ENCODE data around the gene ITGAE. TPM values are rescaled to one million over a fixed set of nuclear protein-coding genes. Genes with fewer than 3 reads are reported as not detected.

The ITGAE gene
- total and polyA plus RNA-seq, 10 of the 15 experiments (the other 5 are each of a cell fraction or from before 2014, with no cell fraction given) = 13.1 to 161 (median 34.8) TPM

DNA sequence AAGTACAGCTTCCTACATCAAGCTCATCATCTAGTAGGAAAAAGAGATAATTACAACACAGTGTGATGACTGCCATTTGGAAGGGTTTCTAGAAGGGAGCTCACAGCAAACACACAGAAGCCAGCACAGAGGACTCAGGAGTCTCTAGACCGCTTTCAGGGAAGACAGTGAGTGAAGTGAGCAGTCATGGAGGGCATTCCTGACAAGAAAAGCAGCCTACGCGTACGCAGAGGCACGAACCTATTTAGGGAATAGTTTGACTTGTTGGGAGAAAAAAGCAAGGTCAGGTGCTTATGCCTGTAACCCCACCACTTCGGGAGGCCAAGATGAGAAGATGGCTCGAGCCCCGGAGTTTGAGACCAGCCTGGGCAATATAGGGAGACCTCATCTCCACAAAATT is 85.7 kb downstream of the ITGAE start:
- H3K9ac ChIP-seq (ENCODE audit: control insufficient read depth, insufficient read depth, low read length) = no peak overlapping the region
- ChIA-PET RAD21 (ENCODE audit: unreplicated experiment) (interaction anchor here (1.2 to 1.5 kb wide), 2 partner anchors 8 to 23 kb away, joined by 3 to 5 read pairs; partner anchors contain the start of gene HASPIN), POLR2A (interaction anchor here (0.6 to 0.8 kb wide), 2 partner anchors 11 to 102 kb away, joined by 3 read pairs; no protein-coding TSS in a partner anchor), SMC1A (ENCODE audit: uncharacterized antibody, unreplicated experiment) (interaction anchor here (0.9 to 1.7 kb wide), 2 partner anchors 112 to 131 kb away, joined by 3 to 4 read pairs; partner anchors contain the start of gene NCBP3), CTCF (interaction anchor here (0.6 to 2.4 kb wide), 4 partner anchors 11 to 145 kb away, joined by 3 to 8 read pairs (median 4); no protein-coding TSS in a partner anchor)
- TF ChIP-seq, protein P1, sequence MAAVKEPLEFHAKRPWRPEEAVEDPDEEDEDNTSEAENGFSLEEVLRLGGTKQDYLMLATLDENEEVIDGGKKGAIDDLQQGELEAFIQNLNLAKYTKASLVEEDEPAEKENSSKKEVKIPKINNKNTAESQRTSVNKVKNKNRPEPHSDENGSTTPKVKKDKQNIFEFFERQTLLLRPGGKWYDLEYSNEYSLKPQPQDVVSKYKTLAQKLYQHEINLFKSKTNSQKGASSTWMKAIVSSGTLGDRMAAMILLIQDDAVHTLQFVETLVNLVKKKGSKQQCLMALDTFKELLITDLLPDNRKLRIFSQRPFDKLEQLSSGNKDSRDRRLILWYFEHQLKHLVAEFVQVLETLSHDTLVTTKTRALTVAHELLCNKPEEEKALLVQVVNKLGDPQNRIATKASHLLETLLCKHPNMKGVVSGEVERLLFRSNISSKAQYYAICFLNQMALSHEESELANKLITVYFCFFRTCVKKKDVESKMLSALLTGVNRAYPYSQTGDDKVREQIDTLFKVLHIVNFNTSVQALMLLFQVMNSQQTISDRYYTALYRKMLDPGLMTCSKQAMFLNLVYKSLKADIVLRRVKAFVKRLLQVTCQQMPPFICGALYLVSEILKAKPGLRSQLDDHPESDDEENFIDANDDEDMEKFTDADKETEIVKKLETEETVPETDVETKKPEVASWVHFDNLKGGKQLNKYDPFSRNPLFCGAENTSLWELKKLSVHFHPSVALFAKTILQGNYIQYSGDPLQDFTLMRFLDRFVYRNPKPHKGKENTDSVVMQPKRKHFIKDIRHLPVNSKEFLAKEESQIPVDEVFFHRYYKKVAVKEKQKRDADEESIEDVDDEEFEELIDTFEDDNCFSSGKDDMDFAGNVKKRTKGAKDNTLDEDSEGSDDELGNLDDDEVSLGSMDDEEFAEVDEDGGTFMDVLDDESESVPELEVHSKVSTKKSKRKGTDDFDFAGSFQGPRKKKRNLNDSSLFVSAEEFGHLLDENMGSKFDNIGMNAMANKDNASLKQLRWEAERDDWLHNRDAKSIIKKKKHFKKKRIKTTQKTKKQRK (IDR thresholded peaks at IDR 0.05; ENCODE audit: low read depth, low read length) = no peak
- TF ChIP-seq ZSCAN29 (IDR thresholded peaks at IDR 0.05) = no peak
- TF ChIP-seq ZBED1 (IDR thresholded peaks at IDR 0.05; ENCODE audit: borderline replicate concordance) = no peak
- no peaks in the 10 kb centered on the region for H3K9me3 ChIP-seq (replicated peaks; ENCODE audit: control insufficient read depth, insufficient read depth, low read length)
- H3K79me2 ChIP-seq (ENCODE audit: control insufficient read depth, insufficient read depth, low read length) = no peaks in the 10 kb centered on the region
- no TSS peak for BruUV-seq (replicated peaks)
- in situ Hi-C loops (cut with MboI) = loop anchor here (25.0 kb wide), 1 partner anchor 1497 kb away; no protein-coding TSS in a partner anchor
- H2AFZ ChIP-seq (ENCODE audit: control insufficient read depth, low read depth, low read length) = no peak overlapping the region
- H3K27me3 ChIP-seq (replicated peaks in 1 of 2; ENCODE audit: control insufficient read depth in 2 of 2, insufficient read depth in 2 of 2, low read length in 1 of 2) = no peaks in the 10 kb centered on the region
- H3K36me3 ChIP-seq (ENCODE audit: control insufficient read depth in 2 of 2, insufficient read depth in 2 of 2, low read length in 1 of 2) = peaks cover 0 to 22% of the 10 kb centered on the region in 2 experiments; a peak in 2 of 4 replicates
- no peak overlapping the region for H3K4me2 ChIP-seq (ENCODE audit: control insufficient read depth, insufficient read depth)
- H3K27ac ChIP-seq (ENCODE audit: control insufficient read depth, insufficient read depth) = no peak overlapping the region
- no peak for ATAC-seq
- intact Hi-C loops (cut with micrococcal nuclease; ENCODE audit: unreplicated experiment) = no loop called here
- peaks cover 28% of the 10 kb centered on the region for H3K4me1 ChIP-seq (ENCODE audit: control insufficient read depth, insufficient read depth, low read length)
- no peak for FAIRE-seq
- no peak for DNase-seq (ENCODE audit: low read depth, low spot score)
- H4K20me1 ChIP-seq (ENCODE audit: control insufficient read depth, insufficient read depth) = no peaks in the 10 kb centered on the region
- 98% methylated on average over 8 of the region's 8 CpGs for WGBS (ENCODE audit: insufficient coverage, insufficient replicate concordance, low lambda C conversion rate, missing lambda C conversion rate)
- no peak overlapping the region for H3K4me3 ChIP-seq

Measured in GM12878 (cell line).